Measurements from ENCODE around the gene PDSS2.
"Not testable (repeated sequence)": the region's sequence is repeated elsewhere in the genome, so short reads cannot be mapped to it uniquely, and the experiment has no call there.

PDSS2 gene

GRCh38 chr6:107459283-107460082 is at the start of gene PDSS2:
PDSS2 (minus strand) TSS chr6:107459564; CDS start chr6:107459285, 279 bp downstream.
- DNase-seq, result peak; percentile 59

GRCh38 chr6:107506145-107506544 is 46.8 kb upstream of the PDSS2 start:
- no peak for DNase-seq

- DNase-seq, result no peak
Observed at GRCh38 chr6:107504270-107505026, 45.1 kb upstream of the PDSS2 start.

- DNase-seq, result no peak
Observed at GRCh38 chr6:107496892-107497684, 37.7 kb upstream of the PDSS2 start.

GRCh38 chr6:107495971-107496370 is 36.6 kb upstream of the PDSS2 start:
- DNase-seq, result no peak

- no peak for DNase-seq
Observed at GRCh38 chr6:107495196-107495643, 35.9 kb upstream of the PDSS2 start.

- DNase-seq, result no peak
Observed at GRCh38 chr6:107493158-107494057, 34.0 kb upstream of the PDSS2 start.

- no peak for DNase-seq
Observed at GRCh38 chr6:107491760-107492660, 32.6 kb upstream of the PDSS2 start.

GRCh38 chr6:107491138-107491609 is 31.8 kb upstream of the PDSS2 start:
- no peak for DNase-seq

GRCh38 chr6:107490566-107491137 is 31.3 kb upstream of the PDSS2 start:
- DNase-seq, result no peak

GRCh38 chr6:107489636-107490565 is 30.5 kb upstream of the PDSS2 start, which contains the start of gene SOBP:
SOBP (plus strand) TSS chr6:107490117; CDS start chr6:107490617, 500 bp downstream.
- DNase-seq, result no peak

- DNase-seq, result no peak
Observed at GRCh38 chr6:107488875-107489635, 29.7 kb upstream of the PDSS2 start.

GRCh38 chr6:107488174-107488874 is 29.0 kb upstream of the PDSS2 start:
- no peak for DNase-seq

GRCh38 chr6:107485157-107485556 is 25.8 kb upstream of the PDSS2 start:
- no peak for DNase-seq

GRCh38 chr6:107479089-107479690 is 19.8 kb upstream of the PDSS2 start:
- DNase-seq, result no peak

GRCh38 chr6:107475826-107476225 is 16.5 kb upstream of the PDSS2 start:
- DNase-seq, result not testable (repeated sequence)

GRCh38 chr6:107475360-107475759 is 16.0 kb upstream of the PDSS2 start:
- not testable (repeated sequence) for DNase-seq
